HCT116 (cell line): ENCODE measurements around the gene ADD3. TPM values are rescaled to one million over a fixed set of nuclear protein-coding genes. Genes with fewer than 3 reads are reported as not detected.

Experiments used
- ATAC-seq: fragments of 200-7000 bp; cut with Tn5 transposase; 2 replicates; pipeline ENCODE4 v1.9.1; 2020; ENCODE audit warnings: mild to moderate bottlenecking, moderate library complexity
- BruUV-seq: library from RNA; stranded (reverse); fragments of 400-500 nt; replicated peaks from 2 replicates; lab custom pipeline; 2021; lab: Mats Ljungman, UMichigan
- CTCF ChIA-PET: fragments of 300-600 bp; sonication (Branson Sonifier 250); formaldehyde crosslinking; loops from one replicate; lab custom pipeline; 2021; ENCODE audit warnings: antibody characterized with exemption; lab: Charles Lee
- POLR2A ChIA-PET: fragments of 300-600, 350-600 bp; sonication (Branson Sonifier 250); formaldehyde crosslinking; loops from one replicate; lab custom pipeline; 2021; ENCODE audit warnings: antibody characterized with exemption; lab: Charles Lee
- RAD21 ChIA-PET, 2 experiments: fragments of 300-600 bp; sonication (Branson Sonifier 250); formaldehyde crosslinking; loops; one replicate each; lab custom pipeline; 2023; ENCODE audit warnings: low total read pairs in 2 of 2; ENCODE audit not compliant: uncharacterized antibody in 2 of 2, unreplicated experiment in 2 of 2, low non-redundant PET in 1 of 2; lab: Charles Lee
- DNase-seq: peaks from one replicate; pipeline ENCODE4 v3.0.0-alpha.2; 2010; ENCODE audit warnings: low read depth, low spot score
- H2AFZ ChIP-seq: fragments of 200-600 bp; shearing (Covaris generic), sonication (generic); 2 replicates; pipeline ENCODE4 v1.6.1; 2017; ENCODE audit warnings: low read depth, mixed run types, mixed read lengths, antibody characterized with exemption, low read length; ENCODE audit not compliant: poor library complexity, severe bottlenecking
- H3K27ac ChIP-seq: 2 replicates; pipeline ENCODE4 v1.5.1; 2012; ENCODE audit warnings: low read depth, low read length
- H3K27me3 ChIP-seq: fragments of 200-600 bp; sonication (generic); 2 replicates; pipeline ENCODE4 v1.6.1; 2016; ENCODE audit warnings: mixed run types, low read length, mixed read lengths; ENCODE audit not compliant: insufficient read depth
- H3K36me3 ChIP-seq, 2 experiments: fragments of 200-500 bp in 1 of 2; fragments of 200-600 bp in 1 of 2; sonication (Bioruptor generic) in 1 of 2; sonication (generic) in 1 of 2; 2 replicates each; pipeline versions ENCODE4 v1.5.1 to v1.6.1; 2014 to 2016; ENCODE audit warnings: low read length in 2 of 2, inconsistent platforms in 1 of 2, mixed read lengths in 1 of 2, mixed run types in 1 of 2; ENCODE audit not compliant: insufficient read depth in 2 of 2, control insufficient read depth in 1 of 2
- H3K4me1 ChIP-seq, 2 experiments: fragments of 200-600 bp in 1 of 2; sonication (generic) in 1 of 2; 2 replicates each; pipeline versions ENCODE4 v1.5.1 to v1.6.1; 2012 to 2017; ENCODE audit warnings: low read length in 2 of 2, inconsistent platforms in 1 of 2, mild to moderate bottlenecking in 1 of 2, mixed read lengths in 1 of 2, mixed run types in 1 of 2, moderate library complexity in 1 of 2; ENCODE audit not compliant: insufficient read depth in 2 of 2, control insufficient read depth in 1 of 2
- H3K4me2 ChIP-seq: fragments of 200-600 bp; sonication (generic); 2 replicates; pipeline ENCODE4 v1.6.1; 2017; ENCODE audit warnings: mixed run types, low read length, mixed read lengths
- H3K4me3 ChIP-seq, 2 experiments: fragments of 200-600 bp in 1 of 2; sonication (generic) in 1 of 2; replicated peaks in 1 of 2; 2 replicates each; pipeline ENCODE4 v1.5.1; 2011 to 2016; ENCODE audit warnings: low read length in 2 of 2, control low read depth in 1 of 2, low read depth in 1 of 2, mild to moderate bottlenecking in 1 of 2, mixed read lengths in 1 of 2, mixed run types in 1 of 2
- H3K79me2 ChIP-seq: fragments of 200-600 bp; sonication (generic); 2 replicates; pipeline ENCODE4 v1.6.1; 2017; ENCODE audit warnings: mild to moderate bottlenecking, mixed run types, low read length, moderate library complexity, mixed read lengths; ENCODE audit not compliant: insufficient read depth
- H3K9ac ChIP-seq: fragments of 200-600 bp; sonication (generic); 2 replicates; pipeline ENCODE4 v1.6.1; 2016; ENCODE audit warnings: low read length, mixed read lengths
- H3K9me2 ChIP-seq: fragments of 200-600 bp; sonication (generic), shearing (Covaris generic); 2 replicates; pipeline ENCODE4 v1.6.1; 2017; ENCODE audit warnings: mixed run types, mild to moderate bottlenecking, moderate library complexity; ENCODE audit not compliant: insufficient read depth
- H3K9me3 ChIP-seq, 2 experiments: fragments of 200-500 bp in 1 of 2; fragments of 200-600 bp in 1 of 2; sonication (Bioruptor generic) in 1 of 2; sonication (generic) in 1 of 2; 2 replicates each; pipeline ENCODE4 v1.6.1; 2014 to 2017; ENCODE audit warnings: low read length in 2 of 2, mixed read lengths in 2 of 2, inconsistent platforms in 1 of 2, low read depth in 1 of 2, mild to moderate bottlenecking in 1 of 2, mixed run types in 1 of 2, moderate library complexity in 1 of 2; ENCODE audit not compliant: control insufficient read depth in 1 of 2, insufficient read depth in 1 of 2
- H4K20me1 ChIP-seq: fragments of 200-600 bp; sonication (generic), shearing (Covaris generic); 2 replicates; pipeline ENCODE4 v1.6.1; 2017; ENCODE audit warnings: mixed run types, mild to moderate bottlenecking, moderate library complexity; ENCODE audit not compliant: insufficient read depth
- ATF3 ChIP-seq: IDR thresholded peaks from 2 replicates; pipeline ENCODE4 v1.6.1; 2012
- CEBPB ChIP-seq: IDR thresholded peaks from 2 replicates; pipeline ENCODE4 v1.6.1; 2012; ENCODE audit warnings: low read depth
- EGR1 ChIP-seq: IDR thresholded peaks from 2 replicates; pipeline ENCODE4 v1.6.1; 2012; ENCODE audit warnings: low read depth
- ELF1 ChIP-seq: IDR thresholded peaks from 2 replicates; pipeline ENCODE4 v1.6.1; 2012; ENCODE audit warnings: low read depth, borderline replicate concordance
- EZH2 ChIP-seq: fragments of 200-600 bp; sonication (generic); IDR thresholded peaks from 2 replicates; pipeline ENCODE4 v1.6.1; 2017; ENCODE audit warnings: antibody characterized with exemption, mixed run types
- EZH2phosphoT487 ChIP-seq: fragments of 200-600 bp; IDR thresholded peaks from 2 replicates; pipeline ENCODE4 v1.6.1; 2018; ENCODE audit warnings: antibody characterized with exemption, borderline replicate concordance
- FOSL1 ChIP-seq: IDR thresholded peaks from 2 replicates; pipeline ENCODE4 v1.6.1; 2012; ENCODE audit warnings: low read depth
- POLR2A ChIP-seq: IDR thresholded peaks from 2 replicates; pipeline ENCODE4 v1.7.0; 2011; ENCODE audit warnings: borderline replicate concordance; ENCODE audit not compliant: insufficient read depth, insufficient read length; ENCODE audit errors: extremely low read depth
- POLR2AphosphoS5 ChIP-seq: IDR thresholded peaks from 2 replicates; pipeline ENCODE4 v1.6.1; 2011; ENCODE audit warnings: mild to moderate bottlenecking, low read depth, low read length, moderate library complexity
- RAD21 ChIP-seq: IDR thresholded peaks from 2 replicates; pipeline ENCODE4 v1.6.1; 2012; ENCODE audit warnings: low read depth, mild to moderate bottlenecking
- REST ChIP-seq: IDR thresholded peaks from 2 replicates; pipeline ENCODE4 v1.6.1; 2012; ENCODE audit warnings: low read depth
- SIN3A ChIP-seq: IDR thresholded peaks from 2 replicates; pipeline ENCODE4 v1.6.1; 2012; ENCODE audit warnings: low read depth
- SP1 ChIP-seq: IDR thresholded peaks from 2 replicates; pipeline ENCODE4 v1.6.1; 2012; ENCODE audit warnings: low read depth
- TCF7L2 ChIP-seq: IDR thresholded peaks from 2 replicates; pipeline ENCODE4 v1.7.0; 2011; ENCODE audit warnings: borderline replicate concordance, inconsistent platforms; ENCODE audit not compliant: insufficient read depth, insufficient read length; ENCODE audit errors: extremely low read depth
- YY1 ChIP-seq: IDR thresholded peaks from 2 replicates; pipeline ENCODE4 v1.6.1; 2011; ENCODE audit warnings: low read length, low read depth, moderate library complexity, mild to moderate bottlenecking; ENCODE audit not compliant: insufficient replicate concordance; ENCODE audit errors: extremely low read depth
- ZBTB33 ChIP-seq: IDR thresholded peaks from 2 replicates; pipeline ENCODE4 v1.6.1; 2011; ENCODE audit warnings: mild to moderate bottlenecking, low read length, moderate library complexity; ENCODE audit not compliant: insufficient replicate concordance; ENCODE audit errors: extremely low read depth
- ZFX ChIP-seq: fragments of 450-650 bp; IDR thresholded peaks from 2 replicates; pipeline ENCODE4 v1.6.1; 2017
- intact Hi-C: fragments of 100-400 bp; cut with micrococcal nuclease; formaldehyde crosslinking; loops from 2 replicates; pipeline ENCODE4 v1.10.0; 2022
- total RNA-seq: library from RNA; stranded (reverse); gene quantifications from one replicate; pipeline ENCODE4 v1.2.1, GENCODE V29; 2021; ENCODE audit not compliant: unreplicated experiment

ADD3 gene
- total RNA-seq, 1 experiment from 2014 or later: 41.1 TPM

GRCh38 chr10:110175406-110175805, 167.6 kb downstream of the ADD3 start:
- CTCF ChIA-PET: interaction anchor here (1.5 to 1.6 kb wide), 2 partner anchors 31 to 291 kb away, joined by 3 read pairs; no protein-coding TSS in a partner anchor
- no peak for TF ChIP-seq EZH2phosphoT487
- TF ChIP-seq RAD21: no peak
- no peak for TF ChIP-seq ZFX
- no peak for TF ChIP-seq CEBPB
- no peak for TF ChIP-seq YY1
- no peak for TF ChIP-seq TCF7L2
- no peak for TF ChIP-seq SP1
- TF ChIP-seq EGR1: no peak
- TF ChIP-seq ELF1: no peak
- TF ChIP-seq EZH2: no peak
- TF ChIP-seq FOSL1: no peak
- TF ChIP-seq POLR2A: no peak
- TF ChIP-seq ZBTB33: no peak
- no peak for TF ChIP-seq REST
- TF ChIP-seq ATF3: no peak
- no peak for TF ChIP-seq SIN3A
- TF ChIP-seq POLR2AphosphoS5: no peak
- TF ChIP-seq, all 23 proteins: peak for 0
- no peak overlapping the region for H3K9ac ChIP-seq
- H3K9me3 ChIP-seq: no peaks in the 10 kb centered on the region
- ATAC-seq: peak; percentile 32; the same call in 1 of the 2 replicates
- no peaks in the 10 kb centered on the region for H3K27me3 ChIP-seq
- ChIA-PET RAD21 (no interaction called here), POLR2A (no interaction called here)
- no peak overlapping the region for H3K27ac ChIP-seq
- peaks cover 0 to 10% of the 10 kb centered on the region in 2 experiments; a peak in 2 of 4 replicates for H3K4me1 ChIP-seq
- H4K20me1 ChIP-seq: no peaks in the 10 kb centered on the region
- intact Hi-C loops: no loop called here
- no peak for DNase-seq
- BruUV-seq: no TSS peak
- no peaks in the 10 kb centered on the region for H3K36me3 ChIP-seq
- H3K79me2 ChIP-seq: no peaks in the 10 kb centered on the region
- no peak overlapping the region for H3K4me2 ChIP-seq
- no peaks in the 10 kb centered on the region for H3K9me2 ChIP-seq
- no peak overlapping the region for H2AFZ ChIP-seq
- H3K4me3 ChIP-seq: no peak overlapping the region
